SHP77 treated with DMSO at 0.1 percent for 48 hours (cell line): ENCODE data around the gene PIP4K2C.
"Not testable (repeated sequence)": the region's sequence is repeated elsewhere in the genome, so short reads cannot be mapped to it uniquely, and the experiment has no call there.

Experiments
- DNase-seq: peaks from one replicate; lab custom pipeline; 2025; lab: John Stamatoyannopoulos, UW

Gene PIP4K2C

GRCh38 chr12:57609781-57610553, 19.0 kb downstream of the PIP4K2C start:
- no peak for DNase-seq

- no peak for DNase-seq
These were observed 19.6 kb downstream of the PIP4K2C start for GRCh38 chr12:57610554-57611107.

- peak; percentile 30 for DNase-seq
These were observed 20.3 kb downstream of the PIP4K2C start, which contains the start of gene ARHGEF25 for GRCh38 chr12:57611108-57611826. ARHGEF25 (plus strand) TSS chr12:57611435; CDS start chr12:57611895, 460 bp downstream.

GRCh38 chr12:57611827-57612710, 21.1 kb downstream of the PIP4K2C start:
- no peak for DNase-seq

GRCh38 chr12:57612711-57613426, 21.9 kb downstream of the PIP4K2C start:
- no peak for DNase-seq

GRCh38 chr12:57613427-57614109, 22.6 kb downstream of the PIP4K2C start:
- DNase-seq: no peak

GRCh38 chr12:57614178-57614947, 23.4 kb downstream of the PIP4K2C start:
- no peak for DNase-seq

GRCh38 chr12:57614948-57615500, 24.0 kb downstream of the PIP4K2C start:
- DNase-seq: no peak

- DNase-seq: no peak
These were observed 24.6 kb downstream of the PIP4K2C start for GRCh38 chr12:57615637-57616036.

- DNase-seq: no peak
These were observed 25.6 kb downstream of the PIP4K2C start for GRCh38 chr12:57616383-57617101.

GRCh38 chr12:57617942-57618341, 26.9 kb downstream of the PIP4K2C start:
- DNase-seq: no peak

- not testable (repeated sequence) for DNase-seq
These were observed 27.4 kb downstream of the PIP4K2C start for GRCh38 chr12:57618431-57618830.

- no peak for DNase-seq
These were observed 28.0 kb downstream of the PIP4K2C start for GRCh38 chr12:57618966-57619433.

- no peak for DNase-seq
These were observed 28.6 kb downstream of the PIP4K2C start for GRCh38 chr12:57619434-57620244.

GRCh38 chr12:57620245-57620935, 29.4 kb downstream of the PIP4K2C start:
- no peak for DNase-seq

- no peak for DNase-seq
These were observed 30.0 kb downstream of the PIP4K2C start for GRCh38 chr12:57620936-57621496.
